Stimulated activated CD4-positive, alpha-beta T cell treated with anti-CD3 and anti-CD28 coated beads, TNF-alpha, amount 100 ng/mL, for 24 hours (primary cell): ENCODE data around the gene ZSCAN5B.
"Not testable (repeated sequence)": the region's sequence is repeated elsewhere in the genome, so short reads cannot be mapped to it uniquely, and the experiment has no call there.

Experiments used
- DNase-seq, 3 experiments: peaks; one replicate each; pipeline ENCODE4 v3.0.0-alpha.2; 2020; ENCODE audit warnings: low read depth in 3 of 3

Gene ZSCAN5B

GRCh38 chr19:56197646-56198045, at the start of gene ZSCAN5B:
Gene ZSCAN5B (minus strand): TSS chr19:56197783. CDS start chr19:56193052, 4,731 bp downstream.
- DNase-seq = not testable (repeated sequence)

GRCh38 chr19:56245764-56246163, 48.2 kb upstream of the ZSCAN5B start:
- DNase-seq = not testable (repeated sequence)

GRCh38 chr19:56245121-56245740, 47.6 kb upstream of the ZSCAN5B start:
- DNase-seq = no peak

- DNase-seq = no peak
Observed at GRCh38 chr19:56223481-56223880, 25.9 kb upstream of the ZSCAN5B start.

GRCh38 chr19:56222901-56223300, 25.3 kb upstream of the ZSCAN5B start:
- no peak for DNase-seq

- no peak for DNase-seq
Observed at GRCh38 chr19:56221851-56222250, 24.3 kb upstream of the ZSCAN5B start.

- DNase-seq = not testable (repeated sequence)
Observed at GRCh38 chr19:56221442-56221841, 23.9 kb upstream of the ZSCAN5B start.

- no peak for DNase-seq
Observed at GRCh38 chr19:56218961-56219360, 21.4 kb upstream of the ZSCAN5B start.

- DNase-seq = no peak
Observed at GRCh38 chr19:56217039-56217949, 19.7 kb upstream of the ZSCAN5B start.

- no peak for DNase-seq
Observed at GRCh38 chr19:56211718-56212117, 14.1 kb upstream of the ZSCAN5B start.

GRCh38 chr19:56210036-56210435, 12.5 kb upstream of the ZSCAN5B start:
- not testable (repeated sequence) for DNase-seq

- no peak for DNase-seq
Observed at GRCh38 chr19:56209091-56209490, 11.5 kb upstream of the ZSCAN5B start.

- not testable (repeated sequence) for DNase-seq
Observed at GRCh38 chr19:56207581-56207980, 10.0 kb upstream of the ZSCAN5B start.

- no peak for DNase-seq
Observed at GRCh38 chr19:56201973-56202372, 4.4 kb upstream of the ZSCAN5B start, which contains the start of gene ZSCAN5C. Gene ZSCAN5C (plus strand): TSS chr19:56202273. CDS start chr19:56205914, 3,641 bp downstream.

- DNase-seq = no peak
Observed at GRCh38 chr19:56199687-56200086, 2.1 kb upstream of the ZSCAN5B start.

GRCh38 chr19:56193981-56194640, 3.5 kb downstream of the ZSCAN5B start:
- no peak for DNase-seq

- no peak for DNase-seq
Observed at GRCh38 chr19:56191711-56192110, 5.9 kb downstream of the ZSCAN5B start.

- no peak for DNase-seq
Observed at GRCh38 chr19:56191115-56191514, 6.5 kb downstream of the ZSCAN5B start.

GRCh38 chr19:56189785-56190184, 7.8 kb downstream of the ZSCAN5B start:
- no peak for DNase-seq

GRCh38 chr19:56177564-56178243, 19.9 kb downstream of the ZSCAN5B start:
- no peak for DNase-seq

GRCh38 chr19:56176881-56177280, 20.7 kb downstream of the ZSCAN5B start:
- DNase-seq = no peak

GRCh38 chr19:56176310-56176709, 21.3 kb downstream of the ZSCAN5B start:
- DNase-seq = not testable (repeated sequence)
